ENCODE results near the gene TSPAN16.

TSPAN16 gene

DNA sequence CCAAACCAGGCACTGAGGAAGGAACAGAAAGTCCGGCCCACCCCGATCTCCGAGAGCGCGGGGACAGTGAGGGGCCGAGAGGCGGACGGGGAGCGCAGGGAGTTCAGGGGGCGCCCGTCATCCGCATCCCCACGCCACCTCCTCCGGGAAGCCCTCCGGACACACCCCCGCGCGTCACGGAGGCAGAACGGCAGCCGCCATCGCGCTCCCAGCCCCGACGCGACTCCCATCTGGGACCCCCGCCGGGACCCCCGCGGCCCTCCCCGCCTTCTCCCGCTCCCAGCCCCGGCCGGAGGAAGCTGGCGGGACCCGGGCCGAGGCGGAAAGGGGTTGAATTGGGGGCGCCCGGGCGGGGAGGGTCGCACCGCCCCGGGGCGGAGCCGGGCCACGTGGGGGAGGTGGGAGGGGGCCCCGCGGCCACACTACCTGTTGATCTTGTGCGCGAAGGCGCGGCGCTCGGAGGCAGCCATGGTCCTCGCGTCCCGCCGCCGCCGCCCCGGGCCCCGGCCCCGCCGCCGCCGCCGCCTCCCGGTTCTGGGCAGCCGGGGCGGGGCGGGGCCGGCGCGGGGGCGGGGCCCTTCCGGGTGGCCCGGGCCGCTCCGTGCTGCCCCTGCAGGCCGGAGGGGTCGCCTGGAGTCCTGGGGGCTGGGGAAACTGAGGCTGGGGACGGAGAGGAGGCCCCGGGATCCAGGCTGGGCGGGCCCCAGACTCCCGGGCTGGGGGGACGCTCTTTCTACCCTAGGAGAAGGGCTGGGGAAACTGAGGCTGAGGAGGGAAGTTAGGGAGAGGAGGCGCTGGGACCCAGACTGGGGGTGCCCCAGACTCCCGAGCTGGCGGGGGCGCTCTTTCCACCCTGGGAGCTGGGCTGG lies 33.8 kb upstream of the TSPAN16 start, which contains the start of gene DOCK6:
DOCK6 (minus strand) TSS at position 554 of the 869 bp plus-strand sequence; CDS start at position 470, 84 bp downstream.
- no peaks in the 10 kb centered on the region for H3K36me3 ChIP-seq (ENCODE audit: control insufficient read depth in 2 of 2, insufficient read depth in 1 of 2, low read length in 2 of 2)
- ChIA-PET POLR2A (no interaction called here), CTCF (interaction anchor here (0.5 to 1.1 kb wide), 4 partner anchors 18 to 221 kb away, joined by 3 to 8 read pairs (median 4); partner anchors contain the start of gene EPOR)
- H3K4me3 ChIP-seq (ENCODE audit: low read depth, low read length) = peak within 1 kb of the TSS; percentile 57
- peak within 1 kb of the TSS; percentile 4; the same call in 1 of the 2 replicates for H3K27ac ChIP-seq (ENCODE audit: extremely low read depth, low read depth, low read length)
- H3K4me1 ChIP-seq (ENCODE audit: control insufficient read depth, insufficient read depth, low read length) = no peaks in the 10 kb centered on the region; the same call in 1 of the 2 replicates
- no peaks in the 10 kb centered on the region for H3K9me3 ChIP-seq (ENCODE audit: control insufficient read depth, insufficient read depth, low read depth, low read length)
- TF ChIP-seq, protein P1, sequence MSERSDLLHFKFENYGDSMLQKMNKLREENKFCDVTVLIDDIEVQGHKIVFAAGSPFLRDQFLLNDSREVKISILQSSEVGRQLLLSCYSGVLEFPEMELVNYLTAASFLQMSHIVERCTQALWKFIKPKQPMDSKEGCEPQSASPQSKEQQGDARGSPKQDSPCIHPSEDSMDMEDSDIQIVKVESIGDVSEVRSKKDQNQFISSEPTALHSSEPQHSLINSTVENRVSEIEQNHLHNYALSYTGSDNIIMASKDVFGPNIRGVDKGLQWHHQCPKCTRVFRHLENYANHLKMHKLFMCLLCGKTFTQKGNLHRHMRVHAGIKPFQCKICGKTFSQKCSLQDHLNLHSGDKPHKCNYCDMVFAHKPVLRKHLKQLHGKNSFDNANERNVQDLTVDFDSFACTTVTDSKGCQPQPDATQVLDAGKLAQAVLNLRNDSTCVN (tag by site-specific recombination; optimal IDR thresholded peaks at IDR 0.05) = peak; percentile 45
- TF ChIP-seq KLF7 (tag by site-specific recombination; IDR thresholded peaks at IDR 0.05; ENCODE audit: borderline replicate concordance) (no peak), ZNF76 (tag by site-specific recombination; IDR thresholded peaks at IDR 0.05; ENCODE audit: borderline replicate concordance, low read depth) (peak; percentile 22; the same call in 1 of the 2 replicates), ZIC2 (tag by site-specific recombination; IDR thresholded peaks at IDR 0.05) (peak; percentile 31; the same call in 1 of the 2 replicates), ZXDB (tag by site-specific recombination; IDR thresholded peaks at IDR 0.05) (peak; percentile 37; the same call in 1 of the 2 replicates), ZBTB20 (tag by site-specific recombination; IDR thresholded peaks at IDR 0.05) (peak; percentile 24; the same call in 1 of the 2 replicates), ZNF341 (tag by site-specific recombination; IDR thresholded peaks at IDR 0.05; ENCODE audit: low read depth) (no peak), SCRT1 (tag by site-specific recombination; IDR thresholded peaks at IDR 0.05; ENCODE audit: borderline replicate concordance) (no peak), ZNF610 (tag by site-specific recombination; IDR thresholded peaks at IDR 0.05; ENCODE audit: borderline replicate concordance) (peak; percentile 29; the same call in 1 of the 2 replicates), PRDM6 (tag by site-specific recombination; IDR thresholded peaks at IDR 0.05) (no peak), ZBTB10 (tag by site-specific recombination; IDR thresholded peaks at IDR 0.05) (peak; percentile 68; the same call in 1 of the 2 replicates), ATF2 (tag by site-specific recombination; IDR thresholded peaks at IDR 0.05; ENCODE audit: low read depth) (no peak), KLF9 (tag by site-specific recombination; IDR thresholded peaks at IDR 0.05; ENCODE audit: low read depth) (peak; percentile 78), ZNF561 (tag by site-specific recombination; IDR thresholded peaks at IDR 0.05; ENCODE audit: borderline replicate concordance) (0 out of 2 replicates have a peak, but pooled peaks have one; percentile 59), EGR2 (tag by site-specific recombination; IDR thresholded peaks at IDR 0.05; ENCODE audit: low read depth) (peak; percentile 53), ZFHX2 (tag by site-specific recombination; conservative IDR thresholded peaks at IDR 0.05) (peak; percentile 76), ZBTB8A (tag by site-specific recombination; IDR thresholded peaks at IDR 0.05) (peak; percentile 50), ZNF776 (tag by site-specific recombination; IDR thresholded peaks at IDR 0.05; ENCODE audit: borderline replicate concordance) (no peak), ZSCAN5A (tag by site-specific recombination; IDR thresholded peaks at IDR 0.05) (0 out of 2 replicates have a peak, but pooled peaks have one; percentile 57), ZNF24 (tag by site-specific recombination; IDR thresholded peaks at IDR 0.05) (no peak), KLF10 (tag by site-specific recombination; IDR thresholded peaks at IDR 0.05) (peak; percentile 77), KLF17 (tag by site-specific recombination; IDR thresholded peaks at IDR 0.05) (0 out of 2 replicates have a peak, but pooled peaks have one; percentile 34)
- TF ChIP-seq, protein P2, sequence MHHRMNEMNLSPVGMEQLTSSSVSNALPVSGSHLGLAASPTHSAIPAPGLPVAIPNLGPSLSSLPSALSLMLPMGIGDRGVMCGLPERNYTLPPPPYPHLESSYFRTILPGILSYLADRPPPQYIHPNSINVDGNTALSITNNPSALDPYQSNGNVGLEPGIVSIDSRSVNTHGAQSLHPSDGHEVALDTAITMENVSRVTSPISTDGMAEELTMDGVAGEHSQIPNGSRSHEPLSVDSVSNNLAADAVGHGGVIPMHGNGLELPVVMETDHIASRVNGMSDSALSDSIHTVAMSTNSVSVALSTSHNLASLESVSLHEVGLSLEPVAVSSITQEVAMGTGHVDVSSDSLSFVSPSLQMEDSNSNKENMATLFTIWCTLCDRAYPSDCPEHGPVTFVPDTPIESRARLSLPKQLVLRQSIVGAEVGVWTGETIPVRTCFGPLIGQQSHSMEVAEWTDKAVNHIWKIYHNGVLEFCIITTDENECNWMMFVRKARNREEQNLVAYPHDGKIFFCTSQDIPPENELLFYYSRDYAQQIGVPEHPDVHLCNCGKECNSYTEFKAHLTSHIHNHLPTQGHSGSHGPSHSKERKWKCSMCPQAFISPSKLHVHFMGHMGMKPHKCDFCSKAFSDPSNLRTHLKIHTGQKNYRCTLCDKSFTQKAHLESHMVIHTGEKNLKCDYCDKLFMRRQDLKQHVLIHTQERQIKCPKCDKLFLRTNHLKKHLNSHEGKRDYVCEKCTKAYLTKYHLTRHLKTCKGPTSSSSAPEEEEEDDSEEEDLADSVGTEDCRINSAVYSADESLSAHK (tag by site-specific recombination; IDR thresholded peaks at IDR 0.05) = peak; percentile 57; the same call in 1 of the 2 replicates
